Activated CD8-positive, alpha-beta memory T cell treated with anti-CD3 and anti-CD28 coated beads, Interleukin-2, amount 50 U/mL, for 1 hour (primary cell): ENCODE data around the gene ELMO1.
"Not testable (repeated sequence)": the region's sequence is repeated elsewhere in the genome, so short reads cannot be mapped to it uniquely, and the experiment has no call there.

Experiments used
- DNase-seq: peaks from one replicate; pipeline ENCODE4 v3.0.0-alpha.2; 2020; ENCODE audit errors: extremely low read depth

The ELMO1 gene

DNA sequence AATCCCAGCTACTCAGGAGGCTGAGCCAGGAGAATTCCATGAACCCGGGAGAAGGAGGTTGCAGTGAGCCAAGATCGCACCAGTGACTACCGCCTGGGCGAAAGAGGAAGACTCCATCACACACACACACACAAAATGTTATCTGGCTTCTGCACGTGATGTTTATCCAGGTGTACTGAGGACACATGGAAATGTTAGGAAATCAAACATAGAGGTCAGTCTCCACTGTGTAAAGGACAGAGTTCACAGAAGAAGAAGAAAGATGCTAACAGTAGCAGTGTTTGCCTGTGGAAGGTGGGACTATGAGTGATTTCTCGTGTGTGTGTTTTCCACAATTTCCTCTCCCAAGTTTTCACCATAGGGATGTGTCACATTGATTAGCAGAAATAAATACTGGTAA, 256.9 kb downstream of the ELMO1 start:
- no peak for DNase-seq

- no peak for DNase-seq
Observed at GRCh38 chr7:37187179-37187578, 261.5 kb downstream of the ELMO1 start.

DNA sequence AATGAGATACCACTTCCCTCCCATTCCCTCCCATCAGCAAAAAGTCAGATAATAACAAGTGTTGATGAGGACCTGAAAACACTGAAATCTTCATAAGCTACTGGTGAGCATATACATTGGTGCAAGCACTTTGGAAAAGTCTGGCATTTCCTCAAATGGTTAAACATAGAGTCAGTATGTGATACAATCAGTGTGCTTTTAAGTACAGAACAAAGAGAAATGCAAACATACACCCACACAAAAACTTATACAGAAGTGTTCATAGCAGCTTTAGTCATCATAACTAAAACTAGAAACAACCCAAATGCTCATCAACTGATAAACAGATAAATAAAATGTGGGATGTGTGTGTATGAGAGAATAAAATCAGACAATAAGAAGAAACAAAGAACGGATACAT, 261.9 kb downstream of the ELMO1 start:
- no peak for DNase-seq

- no peak for DNase-seq
Observed at GRCh38 chr7:37181550-37181932, 267.1 kb downstream of the ELMO1 start.

DNA sequence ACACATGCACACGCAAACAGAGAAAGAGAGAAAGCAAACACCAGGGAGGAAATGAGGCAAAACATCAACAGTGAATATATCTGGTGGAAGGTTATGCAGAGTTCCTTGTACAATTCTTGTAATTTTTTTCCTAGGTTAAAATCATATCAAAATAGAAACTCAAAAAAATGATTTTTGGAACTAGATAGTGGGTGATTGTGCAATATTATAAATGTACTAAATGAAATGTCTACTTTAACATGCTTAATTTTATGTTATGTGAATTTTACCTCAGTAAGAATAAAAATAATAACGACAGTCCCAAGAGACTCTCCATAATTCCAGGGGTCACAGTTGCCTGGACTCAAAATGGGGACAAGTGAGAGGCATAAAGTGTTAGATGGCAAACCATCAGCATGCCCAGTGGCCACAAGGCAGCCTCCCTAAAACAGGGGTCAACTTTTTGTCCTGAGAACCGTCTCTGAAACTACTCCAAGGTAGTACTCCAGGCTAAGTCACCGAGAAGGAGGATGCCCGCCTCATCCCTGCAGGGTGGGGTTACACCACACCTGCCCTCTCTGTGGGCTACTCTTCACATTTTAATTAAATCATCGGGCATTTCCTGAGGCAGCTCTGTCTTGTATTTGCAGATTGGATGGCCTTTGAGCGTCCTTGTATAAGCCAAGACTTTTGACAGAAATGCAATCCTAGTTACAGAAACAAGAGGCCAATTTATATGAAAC, 267.7 kb downstream of the ELMO1 start:
- no peak for DNase-seq

GRCh38 chr7:37176079-37176478, 272.6 kb downstream of the ELMO1 start:
- no peak for DNase-seq

- no peak for DNase-seq
Observed at GRCh38 chr7:37174460-37174859, 274.2 kb downstream of the ELMO1 start.

DNA sequence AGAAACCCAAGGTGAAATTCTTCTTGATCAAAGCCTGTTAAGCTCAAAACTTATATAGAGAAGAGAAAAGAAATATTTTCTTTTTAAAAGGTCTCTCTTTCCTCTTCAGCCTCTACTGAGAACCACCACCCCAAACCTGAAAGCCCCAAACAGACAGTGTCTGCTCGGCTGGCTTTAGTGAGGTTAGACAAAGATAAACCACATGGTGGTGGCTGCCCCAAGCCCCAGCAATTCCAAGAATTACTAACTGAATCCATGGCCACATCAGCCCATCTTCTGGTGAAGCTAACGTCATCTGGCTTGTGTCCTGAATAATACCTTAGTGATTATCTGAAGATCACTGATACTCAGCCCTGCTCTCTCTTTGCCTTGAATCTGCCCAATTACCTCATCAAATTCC, 275.0 kb downstream of the ELMO1 start:
- DNase-seq, result no peak

- no peak for DNase-seq
Observed at GRCh38 chr7:37162106-37162505, 286.6 kb downstream of the ELMO1 start.

DNA sequence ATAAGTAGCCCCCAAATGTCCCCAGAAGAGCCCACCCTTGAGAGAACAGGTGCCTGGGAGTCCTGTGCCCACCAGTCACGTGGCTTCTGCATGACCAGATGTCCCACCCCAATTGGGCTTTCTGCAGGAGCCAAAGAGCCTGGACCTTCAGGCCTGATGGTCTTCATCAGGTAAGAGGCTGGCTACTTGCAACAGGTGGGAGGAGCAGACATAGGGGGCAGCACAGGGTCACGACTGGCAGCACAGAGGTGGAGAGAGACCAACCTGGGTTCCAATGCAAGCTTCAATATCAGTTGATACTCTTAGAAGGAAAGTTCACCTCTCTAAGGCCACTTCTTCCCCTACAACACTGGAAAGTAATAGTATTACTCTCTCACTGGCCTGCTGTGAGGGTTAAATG, 288.0 kb downstream of the ELMO1 start:
- DNase-seq, result no peak

GRCh38 chr7:37153376-37153775, 295.3 kb downstream of the ELMO1 start:
- no peak for DNase-seq

DNA sequence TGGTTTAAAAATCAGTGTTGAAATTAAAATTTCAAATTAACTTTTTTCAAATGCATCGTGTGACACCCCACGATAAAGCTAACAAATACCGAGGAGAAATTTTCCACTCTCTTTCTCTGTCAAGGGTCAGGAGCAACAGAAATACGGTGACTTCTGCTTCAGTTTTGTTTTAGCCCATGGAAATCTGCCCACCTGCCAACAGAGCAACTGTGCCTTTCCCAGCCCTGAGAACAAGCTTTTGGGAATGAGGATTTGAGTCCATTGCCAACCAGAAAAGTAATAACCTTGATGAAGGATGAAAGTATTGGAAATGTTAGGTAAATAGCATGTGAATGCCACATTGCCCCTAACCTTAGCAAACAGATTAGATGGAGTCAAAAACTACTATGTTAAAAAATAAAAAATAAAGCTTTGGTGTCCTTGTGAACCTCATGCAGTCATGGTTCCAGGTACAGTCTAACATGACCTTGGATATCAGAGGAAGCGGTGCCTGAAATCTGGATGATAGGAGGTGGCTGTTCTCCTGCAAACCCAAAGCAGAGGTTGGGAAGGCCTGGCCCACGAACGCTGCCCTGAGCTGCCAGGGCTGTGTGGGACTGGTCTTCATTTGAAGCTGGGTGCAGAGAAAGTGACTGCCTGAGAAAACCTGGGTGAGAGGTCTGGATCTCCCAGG, 296.8 kb downstream of the ELMO1 start:
- DNase-seq, result no peak

GRCh38 chr7:37150856-37151255, 297.8 kb downstream of the ELMO1 start:
- DNase-seq, result no peak

DNA sequence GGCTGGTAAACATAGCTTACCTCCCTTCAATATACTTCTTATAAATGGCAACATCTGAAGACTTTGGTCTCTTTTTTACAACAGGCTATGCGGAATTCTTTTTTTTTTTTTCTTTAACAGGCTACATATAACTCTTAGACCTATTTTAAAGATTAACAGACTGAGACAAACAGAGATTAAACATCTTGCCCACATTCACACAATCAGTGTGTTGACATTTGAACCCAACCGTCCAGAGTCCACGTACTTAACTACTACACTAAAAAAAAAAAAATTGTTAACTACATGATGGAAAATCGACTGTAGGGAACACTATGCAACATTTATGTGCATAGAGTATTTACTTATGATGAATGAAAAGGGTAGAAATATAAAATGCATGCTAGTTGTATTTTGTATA, 298.5 kb downstream of the ELMO1 start:
- no peak for DNase-seq

- no peak for DNase-seq
Observed at GRCh38 chr7:37149773-37150124, 298.9 kb downstream of the ELMO1 start.

DNA sequence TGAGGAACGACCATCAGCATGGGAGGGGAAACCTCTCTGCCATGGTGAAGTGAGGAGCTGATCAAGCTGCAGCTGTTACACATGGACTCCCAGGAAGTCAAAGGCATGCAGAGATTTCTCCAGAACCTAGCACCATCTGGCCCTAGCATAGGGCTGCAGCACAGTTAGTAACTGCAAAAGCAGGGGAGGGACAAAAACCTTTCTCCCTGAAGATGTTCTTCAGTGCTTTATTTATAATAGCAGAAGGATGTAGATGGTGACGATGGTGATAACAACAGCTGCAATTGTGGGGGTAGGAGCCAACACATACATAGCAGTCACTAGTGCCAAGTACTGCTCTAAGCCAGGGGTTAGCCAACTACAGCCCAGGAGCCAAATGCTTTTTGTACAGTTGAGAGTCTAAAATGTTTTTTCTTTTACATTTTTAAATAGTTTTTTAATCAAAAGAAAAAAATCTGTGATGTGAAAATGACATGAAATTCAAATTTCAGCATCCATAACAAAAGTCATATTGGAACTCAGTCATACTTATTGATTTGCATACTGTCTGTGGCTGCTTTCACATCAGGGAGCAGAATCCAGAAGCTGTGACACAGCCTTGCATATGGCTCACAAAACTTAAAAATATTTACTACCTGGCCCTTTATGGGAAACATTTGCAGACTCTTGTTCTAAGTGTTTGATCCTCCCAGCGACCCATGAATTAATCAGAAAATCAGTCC, 299.5 kb downstream of the ELMO1 start:
- DNase-seq, result no peak

DNA sequence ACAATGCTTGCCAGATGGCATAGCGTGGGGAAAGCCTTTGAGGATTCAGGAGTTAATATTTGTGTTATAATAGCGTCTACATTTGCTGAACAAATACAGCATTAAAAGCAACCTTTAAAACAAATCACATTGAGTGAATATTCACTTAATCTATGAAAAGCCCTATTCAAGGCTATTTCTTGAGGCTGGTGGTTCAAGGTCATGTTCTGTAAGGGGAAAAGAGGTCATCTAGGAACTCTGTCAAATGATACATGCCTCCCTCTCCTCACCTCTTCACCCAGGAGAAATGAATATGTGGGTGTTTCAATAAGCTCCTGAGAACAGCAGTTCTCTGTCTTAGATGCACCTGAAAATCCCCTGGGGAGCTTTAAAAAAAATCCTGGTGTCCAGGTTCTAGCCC, 303.0 kb downstream of the ELMO1 start:
- DNase-seq, result no peak

DNA sequence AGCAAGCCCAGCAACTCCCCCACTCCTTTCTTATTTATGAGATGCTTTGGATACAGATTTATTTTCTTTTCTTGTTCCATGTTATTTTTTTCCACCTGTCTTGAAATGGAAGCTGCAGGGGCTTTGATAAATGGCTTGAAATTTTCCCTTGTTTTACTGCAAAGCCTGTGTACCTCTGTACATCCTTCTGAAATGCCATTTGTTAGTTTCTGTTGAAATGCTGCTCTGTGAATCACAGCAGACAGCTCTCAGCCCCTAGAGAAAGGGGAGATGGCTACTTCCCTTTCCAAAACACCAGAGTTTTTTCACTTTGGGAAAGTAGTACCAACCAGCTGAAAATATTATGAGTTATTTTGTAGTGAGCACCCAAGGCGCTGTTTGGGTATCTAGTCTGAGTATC, 304.2 kb downstream of the ELMO1 start:
- no peak for DNase-seq

DNA sequence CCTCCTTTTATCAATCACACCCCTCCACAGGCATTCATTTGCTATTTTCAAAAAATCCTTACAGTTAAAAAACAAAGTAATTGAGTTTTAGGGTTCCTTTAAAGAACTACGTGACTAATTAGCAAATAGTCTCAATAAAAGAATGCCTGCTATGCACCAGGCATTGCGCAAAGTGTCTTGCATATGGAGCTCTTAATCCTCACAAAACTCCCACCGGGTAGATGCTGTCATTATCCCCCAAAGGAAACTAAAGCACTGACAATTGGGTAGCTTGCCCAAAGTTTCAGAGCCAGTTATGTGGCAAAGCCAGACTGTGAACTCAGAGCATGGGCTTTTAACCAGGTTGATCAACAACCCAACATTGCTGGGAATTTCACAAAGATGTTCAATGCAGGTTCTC, 305.7 kb downstream of the ELMO1 start:
- DNase-seq, result no peak

- DNase-seq, result no peak
Observed at GRCh38 chr7:37141742-37142141, 306.9 kb downstream of the ELMO1 start.

GRCh38 chr7:37133902-37134301, 314.8 kb downstream of the ELMO1 start:
- DNase-seq, result not testable (repeated sequence)

DNA sequence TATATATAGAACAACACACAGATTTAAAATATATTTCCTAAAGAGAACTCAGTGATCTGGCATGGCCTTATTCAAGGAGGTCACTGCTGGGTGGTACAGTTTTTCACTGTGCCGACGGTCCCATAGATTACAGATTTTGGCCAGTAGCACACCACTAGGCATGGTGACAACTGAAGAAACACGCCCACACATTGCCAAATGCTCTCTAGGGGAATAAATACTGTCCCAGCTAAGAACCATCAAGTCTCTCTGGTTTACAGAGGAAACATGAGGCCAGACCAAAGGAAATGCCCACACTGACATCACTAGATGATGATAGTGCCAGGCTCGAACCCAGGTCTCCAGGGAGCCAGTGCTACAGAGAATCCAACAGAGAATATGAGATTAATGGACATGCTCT, 316.8 kb downstream of the ELMO1 start:
- no peak for DNase-seq

DNA sequence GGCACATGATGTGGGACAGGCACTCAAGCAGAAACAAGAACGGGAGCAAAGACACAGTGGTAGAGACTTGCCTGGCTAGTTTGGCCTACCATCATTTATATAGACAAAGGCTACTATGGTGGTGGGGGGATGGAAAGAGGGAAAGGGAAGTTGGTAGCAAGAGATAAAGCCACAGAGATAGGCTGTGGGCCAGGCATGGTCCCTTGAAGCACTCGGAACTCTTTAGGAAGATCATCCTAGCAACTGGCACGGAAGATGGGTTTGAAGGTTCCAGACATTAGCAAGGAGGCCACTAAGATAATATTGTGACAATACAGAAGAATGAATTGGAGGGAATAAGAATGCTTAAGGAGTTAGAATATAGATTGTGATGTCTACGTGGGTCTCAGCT, 319.6 kb downstream of the ELMO1 start:
- DNase-seq, result no peak
